Measurements from ENCODE around the gene SEC22A.

The SEC22A gene

GRCh38 chr3:123201557-123202427, at the start of gene SEC22A:
TSS of gene SEC22A (plus strand) at chr3:123201943. CDS start at chr3:123209218, 7,275 bp downstream.
- peak; percentile 38 to 96 (median 87) for DNase-seq

GRCh38 chr3:123152687-123153086, 49.1 kb upstream of the SEC22A start:
- peak in 5 of 51 donors; percentile 8 to 23 (median 12) for DNase-seq

- DNase-seq = peak in 1 of 51 donors; percentile 55
Measured at GRCh38 chr3:123153125-123154019, 48.4 kb upstream of the SEC22A start.

- DNase-seq = peak in 1 of 51 donors; percentile 12
Measured at GRCh38 chr3:123154020-123154985, 47.4 kb upstream of the SEC22A start.

GRCh38 chr3:123155471-123156011, 46.2 kb upstream of the SEC22A start:
- peak in 4 of 51 donors; percentile 7 to 38 (median 13) for DNase-seq

- no peak for DNase-seq
Measured at GRCh38 chr3:123156276-123156995, 45.3 kb upstream of the SEC22A start.

- no peak for DNase-seq
Measured at GRCh38 chr3:123157209-123157597, 44.5 kb upstream of the SEC22A start.

GRCh38 chr3:123157598-123158287, 44.0 kb upstream of the SEC22A start:
- no peak for DNase-seq

- no peak for DNase-seq
Measured at GRCh38 chr3:123158330-123158729, 43.4 kb upstream of the SEC22A start.

- DNase-seq = no peak
Measured at GRCh38 chr3:123158899-123159390, 42.8 kb upstream of the SEC22A start.

GRCh38 chr3:123159926-123160635, 41.7 kb upstream of the SEC22A start:
- no peak for DNase-seq

GRCh38 chr3:123161167-123161566, 40.6 kb upstream of the SEC22A start:
- no peak for DNase-seq

- DNase-seq = no peak
Measured at GRCh38 chr3:123163141-123163540, 38.6 kb upstream of the SEC22A start.

GRCh38 chr3:123165163-123165562, 36.6 kb upstream of the SEC22A start:
- DNase-seq = no peak

GRCh38 chr3:123167686-123168085, 34.1 kb upstream of the SEC22A start:
- DNase-seq = no peak

- no peak for DNase-seq
Measured at GRCh38 chr3:123168122-123168521, 33.6 kb upstream of the SEC22A start.

- DNase-seq = no peak
Measured at GRCh38 chr3:123168605-123169004, 33.1 kb upstream of the SEC22A start.

GRCh38 chr3:123169492-123169929, 32.2 kb upstream of the SEC22A start:
- no peak for DNase-seq
